Measurements from ENCODE around the gene CNTNAP1.
"Not testable (repeated sequence)": the region's sequence is repeated elsewhere in the genome, so short reads cannot be mapped to it uniquely, and the experiment has no call there.

CNTNAP1 gene

DNA sequence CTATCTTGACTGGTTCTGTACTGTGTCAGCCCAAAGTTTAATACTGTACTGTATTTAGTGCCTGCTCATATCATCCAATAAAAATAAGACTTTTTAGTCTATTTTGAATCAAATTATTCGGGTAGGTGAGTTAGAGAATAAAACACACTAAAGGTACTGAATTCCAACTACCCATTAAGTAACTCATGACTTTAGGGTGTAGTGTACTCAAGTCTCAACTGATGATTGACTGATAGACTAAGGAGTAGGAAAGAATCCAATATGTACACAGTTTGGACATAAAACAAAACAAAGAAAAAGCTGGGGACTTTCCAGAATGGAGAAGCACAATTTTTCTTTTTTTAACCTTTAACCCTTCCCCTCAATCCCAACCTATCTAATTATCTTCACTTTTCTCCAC lies 58.4 kb downstream of the CNTNAP1 start:
- DNase-seq (ENCODE audit: low spot score) = no peak

DNA sequence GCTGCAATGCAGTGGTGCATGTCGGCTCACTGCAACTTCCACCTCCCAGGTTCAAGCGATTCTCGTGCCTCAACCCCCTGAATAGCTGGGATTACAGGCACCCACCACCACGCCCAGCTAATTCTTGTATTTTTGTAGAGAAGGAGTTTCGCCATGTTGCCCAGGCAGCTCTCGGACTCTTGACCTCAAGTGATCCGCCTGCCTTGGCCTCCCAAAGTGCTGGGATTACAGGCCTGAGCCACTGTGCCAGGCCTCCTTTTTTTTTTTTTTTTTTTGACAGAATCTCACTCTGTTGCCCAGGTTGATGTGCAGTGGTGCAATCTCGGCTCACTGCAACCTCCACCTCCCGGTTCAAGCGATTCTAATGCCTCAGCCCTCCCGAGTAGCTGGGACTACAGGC lies 60.6 kb downstream of the CNTNAP1 start:
- DNase-seq (ENCODE audit: low spot score) = not testable (repeated sequence)

DNA sequence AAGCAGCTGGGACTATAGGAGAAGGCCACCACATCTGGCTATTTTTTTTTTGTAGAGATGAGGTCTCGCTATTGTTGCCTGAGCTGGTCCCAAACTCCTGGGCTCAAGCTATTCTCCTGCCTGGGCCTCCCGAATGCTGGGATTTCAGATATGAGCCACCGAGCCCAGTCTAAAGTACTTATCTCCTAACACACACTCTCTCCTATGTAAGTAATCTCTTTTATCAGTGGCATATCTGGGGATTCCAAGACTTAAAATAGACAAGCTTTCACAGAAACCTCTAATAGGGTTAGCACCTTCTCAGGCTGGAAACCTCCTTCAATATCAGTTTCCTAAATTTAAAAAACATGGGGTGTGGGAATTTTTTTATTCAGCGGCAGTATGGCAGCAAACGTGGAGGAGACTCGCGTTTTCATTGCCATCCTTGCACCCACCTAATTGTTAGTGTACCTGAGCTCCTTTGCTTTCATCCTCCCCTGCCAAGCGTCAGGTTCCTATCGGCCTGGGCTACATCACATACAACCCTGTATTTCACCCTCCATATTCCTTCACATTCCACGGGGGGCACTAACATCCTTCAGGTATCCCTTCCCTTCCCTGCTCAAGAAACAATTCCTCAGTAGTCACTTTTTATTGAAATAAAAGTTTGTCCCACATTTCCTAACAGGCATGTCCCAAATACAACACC lies 61.4 kb downstream of the CNTNAP1 start:
- no peak for DNase-seq (ENCODE audit: low spot score)

DNA sequence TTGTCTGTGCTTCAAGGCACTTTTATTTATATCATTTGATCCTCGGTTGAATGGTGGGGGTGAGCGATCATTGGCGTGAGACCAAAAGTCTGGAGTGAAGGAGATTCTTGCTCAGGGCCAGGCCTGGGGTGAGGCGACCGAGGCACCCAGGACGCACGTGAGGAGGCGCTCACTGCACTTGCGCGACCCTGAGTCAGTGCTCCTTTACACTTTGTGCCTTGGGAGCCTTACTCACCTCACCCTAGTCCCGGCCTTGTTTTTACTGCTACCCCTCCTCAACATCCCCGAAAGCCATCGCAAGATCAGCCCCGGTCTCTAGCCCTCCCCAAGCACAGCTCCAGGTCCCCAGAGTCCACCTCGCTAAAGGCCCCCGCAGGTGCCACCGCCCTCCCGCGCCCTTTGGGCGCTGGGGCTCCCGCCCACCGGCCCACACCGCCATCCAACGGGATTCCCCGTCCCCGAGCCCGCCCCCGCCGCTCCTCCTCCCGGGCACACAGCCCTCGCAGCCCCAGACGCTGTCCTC lies 62.0 kb downstream of the CNTNAP1 start:
- DNase-seq (ENCODE audit: low spot score) = peak; percentile 68

DNA sequence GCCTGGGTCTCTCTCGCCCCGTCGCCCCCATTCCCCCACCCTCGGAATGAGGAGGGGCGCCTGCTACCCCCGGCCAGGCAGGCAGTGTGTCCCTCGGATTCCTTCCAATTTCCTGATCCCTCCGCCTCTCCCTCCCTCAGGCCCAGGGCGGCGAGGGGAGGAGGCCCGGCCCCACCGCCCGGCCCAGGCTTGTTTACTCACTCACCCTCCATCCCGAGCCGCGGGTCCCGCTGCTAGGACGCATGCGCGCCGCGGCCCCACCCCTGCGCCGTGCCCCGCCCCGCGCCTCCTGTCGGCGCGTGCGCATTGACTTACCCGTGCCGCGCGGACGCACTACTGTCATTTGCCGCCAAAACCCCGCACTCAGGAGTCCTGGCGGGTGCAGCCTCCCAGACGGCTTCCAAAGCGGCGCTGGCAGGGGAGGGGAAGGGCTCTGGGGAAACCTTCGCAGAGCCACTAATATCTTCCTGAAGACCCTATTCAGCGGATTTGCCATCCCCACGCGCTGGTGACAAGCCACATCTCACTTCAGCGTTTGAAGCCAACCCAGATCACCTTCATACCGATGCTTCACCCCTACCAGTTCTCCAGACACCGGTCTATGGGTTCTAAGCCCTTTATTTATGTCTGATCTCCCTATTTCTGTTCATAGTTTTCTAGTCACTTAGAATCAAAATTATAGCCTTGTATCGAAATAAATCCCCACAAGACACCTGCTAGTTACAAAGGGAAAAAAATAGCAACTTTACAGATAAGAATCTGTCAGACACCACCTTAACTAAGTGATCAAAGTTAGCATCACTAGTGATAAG lies 62.7 kb downstream of the CNTNAP1 start, which contains the start of gene EZH1:
EZH1 (minus strand) TSS at position 235 of the 812 bp plus-strand sequence. CDS start 16,099 bp downstream, outside the sequence.
- peak; percentile 100 for DNase-seq (ENCODE audit: low spot score)

DNA sequence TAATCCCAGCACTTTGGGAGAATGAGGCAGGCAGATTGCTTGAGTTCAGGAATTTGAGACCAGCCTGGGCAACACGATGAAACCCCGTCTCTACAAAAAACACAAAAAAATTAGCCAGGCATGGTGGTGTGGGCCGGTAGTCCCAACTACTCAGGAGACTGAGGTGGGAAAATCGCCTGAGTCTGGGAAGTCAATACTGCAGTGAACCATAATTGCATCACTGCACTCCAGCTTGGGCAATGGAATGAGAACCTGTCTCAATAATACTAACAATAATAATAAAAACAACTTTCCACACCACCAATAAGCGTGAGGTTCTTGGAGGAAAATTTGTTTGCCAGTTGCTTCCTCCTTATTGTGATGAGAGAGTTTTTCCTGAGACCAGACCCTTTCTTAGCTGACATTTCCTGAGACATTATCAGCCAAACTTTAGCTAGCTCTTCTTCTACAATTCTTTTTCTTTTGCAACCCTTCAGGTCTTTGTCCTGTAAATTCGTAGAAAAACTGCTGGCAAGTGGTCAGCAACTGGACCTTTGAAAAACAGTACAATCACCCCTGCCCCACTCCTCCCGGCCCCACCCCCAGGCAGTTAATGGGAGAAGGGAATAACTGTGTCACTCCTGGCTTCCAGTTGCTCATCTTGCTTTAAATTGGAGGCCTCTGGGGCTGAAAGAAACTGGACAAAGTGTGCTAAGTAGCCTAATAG lies 66.0 kb downstream of the CNTNAP1 start:
- DNase-seq (ENCODE audit: low spot score) = no peak

DNA sequence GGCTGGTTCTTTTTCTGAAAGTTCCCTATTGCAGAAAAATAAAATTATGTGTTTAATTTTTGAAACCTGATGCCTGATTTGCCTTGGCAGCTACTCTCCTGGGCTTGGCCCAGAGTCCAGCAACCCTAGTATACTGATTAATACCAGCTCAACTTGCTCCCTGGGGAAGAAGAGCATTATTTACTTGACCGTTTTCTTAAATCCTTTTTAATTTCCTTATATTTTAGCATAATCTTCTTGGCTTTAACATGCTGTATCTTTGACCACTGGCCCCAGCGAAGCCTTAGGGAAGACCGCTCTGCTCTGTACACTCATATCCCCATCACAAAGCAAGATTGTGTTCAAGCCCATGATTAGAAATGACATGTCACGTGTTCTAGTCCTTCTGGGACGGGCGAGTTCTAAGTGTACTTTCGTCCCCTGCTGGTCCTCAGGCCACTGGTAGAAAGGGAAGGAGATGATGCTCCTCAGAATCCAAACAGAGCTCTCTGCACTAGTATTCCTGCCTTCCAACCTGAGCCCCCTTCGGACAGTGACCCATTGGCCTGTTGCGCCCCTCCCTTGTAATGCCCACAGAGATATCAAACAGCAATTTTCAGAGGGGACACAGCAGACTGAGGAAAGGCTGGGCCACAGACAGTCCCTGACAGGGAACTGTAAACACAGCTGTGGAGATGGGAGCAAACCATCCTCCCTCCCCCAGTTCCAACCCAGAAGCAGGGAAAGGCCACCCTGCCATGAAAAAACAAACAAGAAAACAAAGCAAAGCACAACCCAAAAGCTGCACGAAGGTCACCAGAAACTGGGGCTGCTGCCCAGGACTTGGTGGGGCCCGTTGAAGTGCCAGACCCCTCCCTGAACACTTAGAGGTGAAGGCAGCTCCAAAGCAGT lies 66.8 kb downstream of the CNTNAP1 start:
- no peak for DNase-seq (ENCODE audit: low spot score)
